HG02759 (cell line): ENCODE measurements around the gene TRAPPC4.

Experiments
- ATAC-seq: cut with Tn5 transposase; IDR thresholded peaks from one replicate; pipeline ENCODE4 v1.9.1; 2021; ENCODE audit warnings: mild to moderate bottlenecking, moderate library complexity; ENCODE audit not compliant: unreplicated experiment

TRAPPC4 gene

DNA sequence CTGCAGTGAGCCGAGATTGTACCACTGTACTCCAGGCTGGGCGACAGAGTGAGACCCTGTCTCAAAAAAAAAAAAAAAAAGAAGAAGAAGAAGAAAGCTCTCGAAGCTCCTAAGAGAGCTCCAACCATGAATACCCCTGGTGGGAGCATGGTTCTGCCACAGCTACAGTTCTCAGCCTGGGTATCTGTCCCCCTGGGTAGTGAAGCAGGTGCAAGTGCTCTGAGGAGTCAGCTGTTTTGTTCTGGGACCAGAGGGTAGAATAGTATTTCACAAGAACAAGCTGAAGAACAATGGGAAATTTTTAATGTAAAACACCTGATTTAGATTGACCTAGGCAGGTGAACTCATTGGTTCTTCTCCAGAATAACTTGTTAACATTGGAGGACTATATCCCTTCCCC is 42.7 kb downstream of the TRAPPC4 start:
- no peak for ATAC-seq

DNA sequence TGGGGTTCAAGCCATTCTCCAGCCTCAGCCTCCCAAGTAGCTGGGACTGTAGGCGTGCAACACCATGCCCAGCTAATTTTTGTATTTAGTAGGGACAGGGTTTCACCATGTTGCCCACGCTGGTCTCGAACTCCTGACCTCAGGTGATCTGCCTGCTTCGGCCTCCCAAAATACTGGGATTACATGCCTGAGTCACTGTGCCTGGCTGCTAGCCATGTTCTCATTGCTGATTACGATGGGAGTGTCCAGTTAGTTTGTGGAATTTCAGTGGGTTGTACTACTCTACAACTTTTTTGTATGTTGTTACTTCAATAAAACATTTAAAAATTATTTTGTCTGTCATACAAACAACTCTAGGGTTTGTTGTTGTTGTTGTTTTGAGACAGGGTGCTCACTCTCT is 44.2 kb downstream of the TRAPPC4 start:
- ATAC-seq = no peak

DNA sequence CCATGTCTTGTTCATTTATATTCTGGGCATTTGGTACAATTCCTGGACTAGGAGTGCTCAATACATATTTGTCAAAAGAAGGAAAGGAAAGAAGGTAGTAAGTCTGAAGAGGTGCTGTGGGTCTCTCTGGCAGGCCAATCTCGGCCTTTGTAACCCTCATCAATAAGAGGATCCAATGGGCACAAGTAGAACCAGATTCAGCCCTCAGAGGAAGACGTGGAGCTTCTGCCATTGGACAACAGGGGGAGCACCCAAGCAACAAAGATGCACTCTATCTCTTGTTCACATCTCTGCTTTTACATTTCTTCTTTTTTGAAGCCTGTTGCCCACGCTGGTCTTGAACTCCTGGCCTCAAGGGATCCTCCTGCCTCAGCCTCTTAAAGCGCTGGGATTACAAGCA is 46.8 kb downstream of the TRAPPC4 start:
- no peak for ATAC-seq

DNA sequence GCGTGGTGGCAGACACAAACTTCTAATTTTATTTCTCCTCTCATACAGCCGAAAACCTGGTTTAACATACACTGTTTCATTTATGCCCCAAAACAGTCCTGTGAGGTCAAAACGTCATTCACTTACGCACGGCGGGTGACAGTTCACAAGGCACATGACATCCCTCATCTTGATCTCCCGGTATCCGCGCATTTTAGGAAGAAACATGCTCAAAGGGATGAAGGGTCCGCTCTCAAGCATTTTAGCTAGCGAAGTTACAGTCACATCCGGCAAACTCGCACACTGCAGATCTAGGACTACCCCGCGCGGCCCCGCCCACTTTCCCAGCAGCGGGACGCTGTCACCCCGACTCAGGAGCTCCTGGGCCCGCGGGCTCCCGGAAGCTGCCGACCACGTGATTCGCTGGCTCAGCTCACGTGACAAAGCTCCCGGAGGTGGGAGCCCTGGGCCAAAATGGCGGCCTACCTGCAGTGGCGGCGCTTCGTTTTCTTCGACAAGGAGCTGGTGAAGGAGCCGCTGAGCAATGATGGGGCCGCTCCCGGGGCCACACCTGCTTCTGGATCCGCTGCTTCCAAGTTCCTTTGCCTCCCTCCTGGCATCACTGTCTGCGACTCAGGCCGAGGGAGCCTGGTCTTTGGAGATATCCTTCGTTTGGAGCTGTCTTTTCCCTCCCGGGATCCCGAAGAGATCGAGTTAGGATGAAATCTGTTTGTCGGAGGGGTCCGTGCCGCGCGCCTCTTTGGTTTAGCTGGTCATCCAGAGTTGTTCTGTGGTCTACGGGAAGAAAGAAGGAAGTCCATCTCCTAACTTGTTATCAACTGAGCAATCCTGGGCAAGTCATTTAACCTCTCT is 49.0 kb downstream of the TRAPPC4 start, which contains the start of gene VPS11:
VPS11 (plus strand) TSS at position 448 of the 852 bp plus-strand sequence; CDS start at position 454, 6 bp downstream.
- ATAC-seq = peak; percentile 95
